ENCODE measurements around the gene SDSL.

SDSL gene

DNA sequence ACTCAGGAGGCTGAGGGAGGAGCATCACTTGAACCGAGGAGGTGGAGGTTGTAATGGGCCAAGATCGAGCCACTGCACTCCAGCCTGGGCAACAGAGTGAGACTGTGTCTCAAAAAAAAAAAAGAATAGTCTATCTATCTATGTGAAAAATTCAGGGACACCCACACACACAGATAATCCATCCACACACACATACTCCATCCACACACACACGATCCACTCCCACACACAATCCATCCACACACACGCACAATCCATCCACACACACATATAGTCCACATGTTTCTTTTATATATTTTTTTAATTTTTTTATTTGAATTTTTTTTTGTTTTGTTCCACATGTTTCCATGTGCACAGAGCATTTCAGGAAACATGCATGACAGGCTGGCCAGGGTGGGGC, 21.8 kb upstream of the SDSL start:
- Histone ChIP-seq H2BK5ac (ENCODE audit: low read depth, low read length, poor library complexity) (no peak overlapping the region), H3K4me2 (ENCODE audit: low read length) (no peak overlapping the region), H2AFZ (ENCODE audit: insufficient read depth, low read length, poor library complexity) (no peak overlapping the region), H3K23ac (ENCODE audit: low read length) (no peak overlapping the region), H4K91ac (ENCODE audit: low read depth, low read length) (no peak overlapping the region), H3K79me1 (ENCODE audit: low read length) (no peaks in the 10 kb centered on the region), H3K4me1 (ENCODE audit: control insufficient read depth in 1 of 2, insufficient read depth in 2 of 2, low read length in 2 of 2) (no peaks in the 10 kb centered on the region), H3K27ac (ENCODE audit: low read depth, low read length) (no peak overlapping the region), H3K27me3 (ENCODE audit: insufficient read depth, low read length) (no peaks in the 10 kb centered on the region), H4K12ac (ENCODE audit: low read depth, low read length) (no peak overlapping the region), H2BK120ac (ENCODE audit: insufficient read depth, low read length, poor library complexity) (no peak overlapping the region), H2AK5ac (ENCODE audit: low read length) (no peak overlapping the region), H3K79me2 (ENCODE audit: control insufficient read depth, insufficient read depth, low read length, poor library complexity) (no peaks in the 10 kb centered on the region), H3K4me3 (ENCODE audit: low read depth, low read length) (no peak overlapping the region), H3K9me3 (ENCODE audit: insufficient read depth, low read depth, low read length) (peaks cover 1% of the 10 kb centered on the region), H2BK12ac (ENCODE audit: low read length) (no peak overlapping the region), H3K9ac (ENCODE audit: low read length) (no peak overlapping the region), H3K36me3 (ENCODE audit: control insufficient read depth in 1 of 2, insufficient read depth in 2 of 2, low read length in 2 of 2) (no peaks in the 10 kb centered on the region), H3K18ac (ENCODE audit: low read length) (no peak overlapping the region), H3K4ac (ENCODE audit: low read depth, low read length) (no peak overlapping the region), H4K8ac (ENCODE audit: low read depth, low read length) (no peak overlapping the region), H3K14ac (ENCODE audit: low read length) (no peak overlapping the region)
- no peak for DNase-seq
- 100% methylated on average over 2 of the region's 4 CpGs for WGBS (ENCODE audit: extremely low coverage, insufficient coverage, insufficient read length)

DNA sequence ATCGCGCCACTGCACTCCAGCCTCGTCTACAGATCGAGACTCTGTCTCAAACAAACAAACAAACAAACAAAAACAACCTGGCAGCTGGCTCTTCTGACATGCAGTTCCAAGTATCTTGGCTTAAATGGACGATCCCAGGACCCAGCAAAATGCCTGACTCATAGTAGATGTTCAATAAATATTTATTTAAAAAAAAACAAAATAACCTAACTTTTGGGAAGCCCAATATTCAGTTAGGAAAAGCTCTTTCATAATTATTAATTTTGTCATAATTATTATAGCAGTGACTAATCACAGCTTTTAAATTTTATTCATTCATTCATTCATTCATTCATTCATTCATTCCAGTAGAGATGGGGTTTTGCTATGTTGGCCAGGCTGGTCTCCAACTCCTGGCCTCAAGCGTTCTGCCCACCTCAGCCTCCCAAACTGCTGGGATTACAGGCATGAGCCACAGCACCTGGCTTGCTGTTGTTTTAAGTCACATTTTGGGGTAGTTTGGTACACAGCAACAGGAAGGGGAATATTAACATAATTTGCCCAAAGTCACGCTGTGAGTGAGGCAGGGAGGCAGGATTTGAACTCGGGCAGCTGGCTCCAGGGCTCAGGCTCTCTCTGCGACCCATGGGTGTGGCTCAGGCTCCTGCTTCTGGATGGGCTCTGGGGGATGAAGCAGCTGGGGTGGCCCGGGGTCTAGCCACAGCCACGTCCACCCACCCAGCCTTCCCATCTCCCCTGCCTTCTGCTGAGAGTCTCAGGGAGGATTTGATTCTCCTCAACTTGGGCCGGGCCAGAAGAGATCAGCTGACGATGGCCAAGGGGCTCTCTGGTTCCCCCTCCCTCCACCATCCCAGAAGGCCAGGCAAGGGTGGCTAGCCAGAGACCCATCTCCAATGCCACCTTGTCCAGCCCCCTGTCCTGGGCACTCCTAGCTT, 20.8 kb upstream of the SDSL start:
- no peak overlapping the region for H2AFZ ChIP-seq (ENCODE audit: insufficient read depth, low read length, poor library complexity)
- H4K91ac ChIP-seq (ENCODE audit: low read depth, low read length): no peak overlapping the region
- no peaks in the 10 kb centered on the region for H3K79me1 ChIP-seq (ENCODE audit: low read length)
- H3K14ac ChIP-seq (ENCODE audit: low read length): no peak overlapping the region
- no peak overlapping the region for H3K23ac ChIP-seq (ENCODE audit: low read length)
- H3K27me3 ChIP-seq (ENCODE audit: insufficient read depth, low read length): no peaks in the 10 kb centered on the region
- no peak overlapping the region for H2BK12ac ChIP-seq (ENCODE audit: low read length)
- no peaks in the 10 kb centered on the region for H3K36me3 ChIP-seq (ENCODE audit: control insufficient read depth in 1 of 2, insufficient read depth in 2 of 2, low read length in 2 of 2)
- H3K4ac ChIP-seq (ENCODE audit: low read depth, low read length): no peak overlapping the region
- H3K4me2 ChIP-seq (ENCODE audit: low read length): no peak overlapping the region
- no peak overlapping the region for H2AK5ac ChIP-seq (ENCODE audit: low read length)
- H2BK5ac ChIP-seq (ENCODE audit: low read depth, low read length, poor library complexity): no peak overlapping the region
- no peak overlapping the region for H3K18ac ChIP-seq (ENCODE audit: low read length)
- no peak overlapping the region for H3K4me3 ChIP-seq (ENCODE audit: low read depth, low read length)
- H3K4me1 ChIP-seq (ENCODE audit: control insufficient read depth in 1 of 2, insufficient read depth in 2 of 2, low read length in 2 of 2): no peaks in the 10 kb centered on the region
- H3K9me3 ChIP-seq (ENCODE audit: insufficient read depth, low read depth, low read length): no peaks in the 10 kb centered on the region
- no peaks in the 10 kb centered on the region for H3K79me2 ChIP-seq (ENCODE audit: control insufficient read depth, insufficient read depth, low read length, poor library complexity)
- H4K8ac ChIP-seq (ENCODE audit: low read depth, low read length): no peak overlapping the region
- H4K12ac ChIP-seq (ENCODE audit: low read depth, low read length): no peak overlapping the region
- H3K9ac ChIP-seq (ENCODE audit: low read length): no peak overlapping the region
- no CpG with 5 or more reads among the region's 13 CpGs for WGBS (ENCODE audit: extremely low coverage, insufficient coverage, insufficient read length)
- no peak for DNase-seq
- no peak overlapping the region for H2BK120ac ChIP-seq (ENCODE audit: insufficient read depth, low read length, poor library complexity)
- no peak overlapping the region for H3K27ac ChIP-seq (ENCODE audit: low read depth, low read length)

DNA sequence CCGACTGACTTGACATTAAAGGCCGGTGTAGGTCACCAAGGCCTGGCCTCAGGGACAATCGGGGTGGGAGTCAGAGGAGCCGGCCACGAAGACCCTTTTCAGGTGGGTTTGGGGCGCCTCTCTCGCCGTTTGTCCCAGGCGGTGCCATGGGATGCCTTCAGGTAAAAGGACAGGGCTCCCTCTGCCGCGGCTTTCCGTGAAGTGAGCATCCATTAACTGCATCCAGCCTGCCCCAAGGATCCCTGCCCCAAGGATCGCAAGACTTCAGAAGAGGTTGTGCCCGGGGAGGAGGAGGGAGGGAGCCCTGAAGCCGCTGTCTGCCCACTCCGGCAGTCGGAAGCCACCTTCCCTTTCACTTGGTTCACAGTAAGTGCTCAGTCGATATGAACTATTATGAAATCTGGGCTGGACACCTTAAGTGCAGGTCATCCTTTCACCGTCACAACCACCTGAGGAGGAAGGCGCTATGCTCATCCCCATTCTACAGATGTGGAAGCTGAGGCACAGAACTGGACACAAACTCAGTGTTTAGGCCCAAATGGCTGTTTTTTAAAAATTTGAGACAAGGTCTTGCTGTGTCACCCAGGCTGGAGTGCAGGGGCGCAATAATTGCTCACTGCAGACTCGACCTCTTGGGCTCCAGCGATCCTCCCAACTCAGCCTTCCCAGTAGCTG, 19.5 kb upstream of the SDSL start:
- H3K4me1 ChIP-seq (ENCODE audit: control insufficient read depth in 1 of 2, insufficient read depth in 2 of 2, low read length in 2 of 2): no peaks in the 10 kb centered on the region
- no peak overlapping the region for H4K8ac ChIP-seq (ENCODE audit: low read depth, low read length)

DNA sequence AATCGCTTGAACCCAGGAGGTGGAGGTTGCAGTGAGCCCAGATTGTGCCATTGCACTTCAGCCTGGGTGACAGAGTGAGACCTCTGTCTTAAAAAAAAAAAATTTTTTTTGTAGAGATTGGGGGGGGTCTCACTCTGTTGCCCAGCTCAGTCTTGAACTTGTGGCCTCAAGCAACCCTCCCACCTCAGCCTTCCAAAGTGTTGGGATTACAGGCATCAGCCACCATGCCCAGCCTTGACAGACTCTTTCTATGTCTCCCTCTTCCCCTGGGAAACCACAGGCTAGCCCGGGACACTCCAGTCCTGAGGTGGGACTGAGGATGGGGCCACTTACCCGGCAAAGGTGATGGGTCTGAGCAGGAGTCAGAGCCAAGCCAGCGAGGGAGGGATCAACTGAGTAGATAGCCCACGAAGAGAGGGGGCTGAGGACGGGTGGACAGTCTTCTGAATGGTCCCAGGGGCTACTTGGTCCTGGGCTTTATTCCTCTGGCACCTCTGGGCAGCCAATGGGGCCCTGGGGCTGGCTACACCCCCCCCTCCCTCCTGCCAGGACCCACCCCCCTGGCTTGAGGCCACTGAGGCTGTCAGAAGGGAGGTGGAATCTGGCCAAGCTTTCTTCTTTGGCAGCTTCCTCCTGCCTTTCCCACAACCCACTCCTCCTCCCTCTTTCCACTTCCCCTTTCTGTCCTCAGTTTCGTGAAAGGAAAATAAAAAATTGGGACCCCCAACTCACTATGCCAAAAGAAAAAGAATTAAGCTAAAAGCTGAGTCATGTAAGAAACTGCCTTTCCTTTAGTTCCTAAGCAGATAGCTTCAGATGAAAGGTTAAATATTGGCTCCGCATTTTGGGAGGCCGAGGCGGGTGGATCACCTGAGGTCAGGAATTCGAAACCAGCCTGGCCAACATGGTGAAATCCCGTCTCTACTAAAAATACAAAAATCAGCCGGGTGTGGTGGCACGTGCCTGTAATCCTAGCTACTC, 18.5 kb upstream of the SDSL start, which contains the start of gene SDS:
Gene SDS (minus strand): TSS at position 453 of the 981 bp plus-strand sequence. CDS start 4,179 bp downstream, outside the sequence.
- no CpG with 5 or more reads among the region's 14 CpGs for WGBS (ENCODE audit: extremely low coverage, insufficient coverage, insufficient read length)
- Histone ChIP-seq H3K4me2 (ENCODE audit: low read length) (no peak within 1 kb of the TSS), H3K4ac (ENCODE audit: low read depth, low read length) (no peak within 1 kb of the TSS), H2BK120ac (ENCODE audit: insufficient read depth, low read length, poor library complexity) (no peak within 1 kb of the TSS), H3K4me1 (ENCODE audit: control insufficient read depth in 1 of 2, insufficient read depth in 2 of 2, low read length in 2 of 2) (no peaks in the 10 kb centered on the region), H3K18ac (ENCODE audit: low read length) (no peak within 1 kb of the TSS), H4K91ac (ENCODE audit: low read depth, low read length) (no peak within 1 kb of the TSS), H3K14ac (ENCODE audit: low read length) (no peak within 1 kb of the TSS), H3K9me3 (ENCODE audit: insufficient read depth, low read depth, low read length) (no peaks in the 10 kb centered on the region), H3K23ac (ENCODE audit: low read length) (no peak within 1 kb of the TSS), H3K27ac (ENCODE audit: low read depth, low read length) (no peak within 1 kb of the TSS), H3K27me3 (ENCODE audit: insufficient read depth, low read length) (no peaks in the 10 kb centered on the region), H4K12ac (ENCODE audit: low read depth, low read length) (no peak within 1 kb of the TSS), H2BK12ac (ENCODE audit: low read length) (no peak within 1 kb of the TSS), H2AK5ac (ENCODE audit: low read length) (no peak within 1 kb of the TSS), H3K79me2 (ENCODE audit: control insufficient read depth, insufficient read depth, low read length, poor library complexity) (no peaks in the 10 kb centered on the region), H3K4me3 (ENCODE audit: low read depth, low read length) (no peak within 1 kb of the TSS), H3K79me1 (ENCODE audit: low read length) (no peaks in the 10 kb centered on the region), H2AFZ (ENCODE audit: insufficient read depth, low read length, poor library complexity) (no peak within 1 kb of the TSS), H2BK5ac (ENCODE audit: low read depth, low read length, poor library complexity) (no peak within 1 kb of the TSS), H3K36me3 (ENCODE audit: control insufficient read depth in 1 of 2, insufficient read depth in 2 of 2, low read length in 2 of 2) (no peaks in the 10 kb centered on the region), H4K8ac (ENCODE audit: low read depth, low read length) (no peak within 1 kb of the TSS), H3K9ac (ENCODE audit: low read length) (no peak within 1 kb of the TSS)
- no peak for DNase-seq

More for the DNA sequence above, 19.5 kb upstream of the SDSL start:
- Histone ChIP-seq H3K14ac (ENCODE audit: low read length) (no peak overlapping the region), H3K9me3 (ENCODE audit: insufficient read depth, low read depth, low read length) (no peaks in the 10 kb centered on the region), H3K9ac (ENCODE audit: low read length) (no peak overlapping the region), H3K18ac (ENCODE audit: low read length) (no peak overlapping the region), H3K79me1 (ENCODE audit: low read length) (no peaks in the 10 kb centered on the region), H3K27ac (ENCODE audit: low read depth, low read length) (no peak overlapping the region), H2BK12ac (ENCODE audit: low read length) (no peak overlapping the region), H4K12ac (ENCODE audit: low read depth, low read length) (no peak overlapping the region), H3K4me3 (ENCODE audit: low read depth, low read length) (no peak overlapping the region), H3K79me2 (ENCODE audit: control insufficient read depth, insufficient read depth, low read length, poor library complexity) (no peaks in the 10 kb centered on the region), H2AFZ (ENCODE audit: insufficient read depth, low read length, poor library complexity) (no peak overlapping the region), H3K23ac (ENCODE audit: low read length) (no peak overlapping the region), H3K27me3 (ENCODE audit: insufficient read depth, low read length) (no peaks in the 10 kb centered on the region), H3K4ac (ENCODE audit: low read depth, low read length) (no peak overlapping the region), H2AK5ac (ENCODE audit: low read length) (no peak overlapping the region), H3K36me3 (ENCODE audit: control insufficient read depth in 1 of 2, insufficient read depth in 2 of 2, low read length in 2 of 2) (no peaks in the 10 kb centered on the region), H4K91ac (ENCODE audit: low read depth, low read length) (no peak overlapping the region), H2BK120ac (ENCODE audit: insufficient read depth, low read length, poor library complexity) (no peak overlapping the region), H3K4me2 (ENCODE audit: low read length) (no peak overlapping the region), H2BK5ac (ENCODE audit: low read depth, low read length, poor library complexity) (no peak overlapping the region)
- DNase-seq: no peak
- WGBS (ENCODE audit: extremely low coverage, insufficient coverage, insufficient read length): no CpG with 5 or more reads among the region's 23 CpGs

Measured in trophoblast cell (in vitro differentiated cells and primary cell).